GM18507 (cell line): ENCODE measurements around the gene RCOR1.
"Not testable (repeated sequence)": the region's sequence is repeated elsewhere in the genome, so short reads cannot be mapped to it uniquely, and the experiment has no call there.

ENCODE experiments used
- DNase-seq: peaks from one replicate; pipeline ENCODE4 v3.0.0; 2011; ENCODE audit warnings: low read depth; ENCODE audit not compliant: insufficient read length; ENCODE audit errors: extremely low spot score
- FAIRE-seq: peaks from 2 replicates; lab custom pipeline; 2011; peaks lifted over from hg19 to GRCh38; lab: Jason Lieb, UNC

Gene RCOR1

DNA sequence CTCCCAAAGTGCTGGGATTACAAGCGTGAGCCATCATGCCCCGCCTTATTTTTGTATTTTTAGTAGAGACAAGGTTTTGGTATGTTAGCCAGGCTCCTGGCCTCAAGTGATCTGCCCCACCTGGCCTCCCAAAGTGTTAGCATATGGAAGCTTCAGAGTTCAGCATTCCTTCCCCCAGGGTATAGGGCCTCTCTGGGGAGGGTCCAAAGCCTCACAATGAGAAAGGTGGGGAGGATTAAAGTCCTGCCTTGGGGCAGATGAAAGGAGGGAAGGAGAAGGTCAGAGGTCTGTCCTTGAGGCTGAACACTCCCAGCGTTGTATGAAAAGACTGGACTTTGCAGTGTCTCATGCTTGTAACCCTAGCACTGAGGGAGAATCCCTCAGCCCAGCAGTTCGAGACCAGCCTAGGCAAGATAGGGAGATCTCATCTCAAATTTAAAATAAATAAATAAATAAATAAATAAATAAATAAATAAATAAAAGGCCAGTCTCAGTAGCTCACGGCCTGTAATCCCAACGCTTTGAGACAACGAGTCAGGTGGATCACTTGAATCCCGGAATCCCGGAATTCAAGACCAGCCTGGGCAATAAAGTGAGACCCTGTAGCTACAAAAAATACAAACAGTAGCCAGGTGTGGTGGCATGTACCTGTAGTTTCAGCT, 22.0 kb upstream of the RCOR1 start:
- no peak for DNase-seq
- no peak for FAIRE-seq

DNA sequence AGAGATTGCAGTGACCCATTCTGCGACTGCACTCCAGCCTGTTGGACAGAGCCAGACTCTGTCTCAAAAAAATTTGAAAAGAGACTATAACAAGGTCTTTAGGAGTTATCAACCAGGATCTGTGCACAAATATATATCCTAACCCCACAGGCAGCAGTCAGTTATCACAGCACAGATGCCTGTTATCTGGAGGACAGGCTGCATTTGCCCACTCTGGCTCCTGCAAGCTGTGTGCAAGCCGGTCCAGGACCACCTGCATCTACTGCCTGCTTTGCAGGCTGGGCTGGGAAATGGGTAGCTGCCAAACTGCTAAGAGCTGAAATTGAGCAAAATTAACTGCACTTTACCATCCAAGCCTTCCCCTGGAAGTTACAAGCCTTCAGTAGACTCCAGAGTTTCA, 21.4 kb upstream of the RCOR1 start:
- DNase-seq (no peak), FAIRE-seq (no peak)

GRCh38 chr14:102571478-102572042, 20.9 kb upstream of the RCOR1 start:
- DNase-seq (no peak), FAIRE-seq (no peak)

GRCh38 chr14:102573161-102573560, 19.3 kb upstream of the RCOR1 start:
- FAIRE-seq = peak; percentile 24

GRCh38 chr14:102573591-102574046, 18.8 kb upstream of the RCOR1 start:
- FAIRE-seq = peak; percentile 54
- DNase-seq = no peak

More at GRCh38 chr14:102573161-102573560, 19.3 kb upstream of the RCOR1 start:
- not testable (repeated sequence) for DNase-seq

DNA sequence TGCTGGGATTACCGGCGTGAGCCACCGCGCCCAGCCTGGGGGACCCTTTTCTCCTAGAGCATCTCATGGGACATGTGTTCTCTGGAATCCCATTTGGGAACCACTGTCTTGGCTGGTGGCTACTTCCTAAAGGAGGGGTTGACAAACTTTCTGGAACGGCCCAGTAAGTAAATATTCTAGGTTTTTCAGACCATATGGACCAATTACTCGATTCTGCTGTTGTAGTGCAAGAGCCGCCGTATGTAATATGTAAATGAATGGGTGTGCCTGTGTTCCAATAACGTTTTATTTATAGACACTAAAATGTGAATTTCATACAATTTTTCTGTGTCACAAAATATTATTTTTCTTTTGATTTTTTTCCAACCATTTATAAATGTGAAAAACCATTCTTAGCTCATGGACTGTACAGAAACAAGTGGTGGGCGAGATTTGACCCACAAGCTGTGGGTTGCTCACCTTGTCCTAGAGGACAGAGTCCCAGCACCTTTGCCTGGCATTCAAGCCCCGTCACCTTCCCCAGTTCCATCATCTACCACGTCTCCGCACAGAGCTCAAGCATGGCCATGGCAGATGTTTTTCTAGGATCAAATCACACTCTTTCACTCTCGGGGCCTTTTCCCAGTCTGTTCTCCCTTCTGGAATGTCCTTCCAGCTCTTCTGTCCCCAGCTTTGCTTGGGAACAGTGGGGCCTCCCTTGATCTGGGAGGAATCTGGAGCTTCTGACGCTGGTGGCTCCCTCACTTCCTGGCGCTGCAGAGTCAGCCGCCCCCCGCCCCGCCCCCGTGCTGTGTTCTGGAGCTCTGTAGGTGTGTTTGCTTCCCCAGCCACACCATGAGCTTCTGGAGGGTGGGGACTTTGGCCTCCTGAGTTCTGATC, 17.9 kb upstream of the RCOR1 start:
- DNase-seq = no peak
- no peak for FAIRE-seq

DNA sequence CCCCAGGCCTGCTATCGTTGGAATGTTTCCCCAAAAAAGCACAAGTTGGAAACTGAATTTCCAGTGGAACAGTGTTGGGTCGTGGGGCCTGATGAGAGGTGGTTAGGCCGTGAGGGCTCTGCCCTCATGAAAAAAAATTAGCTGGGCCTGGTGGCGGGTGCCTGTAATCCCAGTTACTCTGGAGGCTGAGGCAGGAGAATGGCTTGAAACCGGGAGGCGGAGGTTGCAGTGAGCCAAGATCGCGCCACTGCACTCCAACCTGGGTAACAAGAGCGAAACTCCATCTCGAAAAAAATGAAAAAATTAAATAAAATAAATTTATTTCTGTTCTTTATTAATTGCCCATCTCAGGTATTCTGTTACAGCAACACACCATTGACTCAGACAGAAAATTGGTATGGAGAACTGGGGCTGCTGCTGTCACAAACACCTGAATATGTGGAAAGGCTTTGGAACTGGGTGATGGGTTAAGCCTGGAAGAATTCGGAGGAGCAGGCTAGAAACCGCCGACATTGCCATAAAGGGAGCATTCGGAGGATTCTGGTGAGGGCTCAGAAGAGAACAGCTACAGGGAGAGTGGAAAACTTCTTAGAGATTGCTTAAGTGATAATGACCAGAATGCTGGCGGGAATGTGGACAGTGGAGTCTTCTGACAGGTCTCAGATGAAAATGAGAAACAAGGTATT, 17.1 kb upstream of the RCOR1 start:
- DNase-seq = no peak
- no peak for FAIRE-seq

DNA sequence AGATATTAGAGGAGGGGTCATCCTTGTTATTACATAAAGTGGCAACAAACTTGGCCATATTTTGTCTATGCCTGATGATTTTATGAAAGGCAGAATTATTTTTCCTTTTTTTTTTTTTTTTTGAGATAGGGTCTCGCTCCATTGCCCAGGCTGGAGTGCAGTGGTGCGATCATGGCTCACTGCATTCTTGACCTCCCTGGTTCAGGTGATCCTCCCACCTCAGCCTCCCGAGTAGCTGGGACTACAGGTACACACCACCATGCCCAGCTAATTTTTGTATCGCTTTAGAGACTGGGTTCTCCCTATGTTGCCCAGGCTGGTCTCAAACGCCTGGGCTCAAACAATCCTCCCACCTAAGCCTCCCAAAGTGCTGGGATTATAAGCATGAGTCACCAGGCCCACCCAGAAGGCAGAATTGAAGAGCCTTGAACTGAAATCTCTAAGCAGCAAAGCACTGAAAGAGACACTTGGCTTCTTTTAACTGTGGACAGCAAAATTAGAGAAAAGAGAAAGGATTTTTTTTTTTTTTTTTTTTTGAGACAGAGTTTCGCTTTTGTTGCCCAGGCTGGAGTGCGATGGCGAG, 16.5 kb upstream of the RCOR1 start:
- not testable (repeated sequence) for FAIRE-seq, DNase-seq

DNA sequence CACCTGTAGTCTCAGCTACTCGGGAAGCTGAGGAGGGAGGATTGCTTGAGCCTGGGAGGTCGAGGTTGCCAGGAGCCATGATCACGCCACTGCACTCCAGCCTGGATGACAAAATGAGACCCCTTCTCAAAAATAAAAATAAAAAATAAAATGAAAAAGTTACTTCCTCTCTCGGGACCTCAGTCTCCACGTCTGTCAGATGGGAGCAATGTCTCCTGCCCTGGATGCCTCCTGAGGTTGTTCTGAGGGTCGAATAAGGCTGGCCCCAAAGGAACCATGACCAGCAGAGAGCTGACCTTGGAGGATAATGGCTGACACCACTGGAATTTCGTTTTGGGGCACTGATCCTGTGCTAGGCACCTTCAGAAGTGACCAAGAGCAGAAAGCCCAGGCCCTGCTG, 13.6 kb upstream of the RCOR1 start:
- FAIRE-seq (no peak), DNase-seq (no peak)

- no peak for DNase-seq
- no peak for FAIRE-seq
Measured at GRCh38 chr14:102579696-102580549, 12.5 kb upstream of the RCOR1 start.

DNA sequence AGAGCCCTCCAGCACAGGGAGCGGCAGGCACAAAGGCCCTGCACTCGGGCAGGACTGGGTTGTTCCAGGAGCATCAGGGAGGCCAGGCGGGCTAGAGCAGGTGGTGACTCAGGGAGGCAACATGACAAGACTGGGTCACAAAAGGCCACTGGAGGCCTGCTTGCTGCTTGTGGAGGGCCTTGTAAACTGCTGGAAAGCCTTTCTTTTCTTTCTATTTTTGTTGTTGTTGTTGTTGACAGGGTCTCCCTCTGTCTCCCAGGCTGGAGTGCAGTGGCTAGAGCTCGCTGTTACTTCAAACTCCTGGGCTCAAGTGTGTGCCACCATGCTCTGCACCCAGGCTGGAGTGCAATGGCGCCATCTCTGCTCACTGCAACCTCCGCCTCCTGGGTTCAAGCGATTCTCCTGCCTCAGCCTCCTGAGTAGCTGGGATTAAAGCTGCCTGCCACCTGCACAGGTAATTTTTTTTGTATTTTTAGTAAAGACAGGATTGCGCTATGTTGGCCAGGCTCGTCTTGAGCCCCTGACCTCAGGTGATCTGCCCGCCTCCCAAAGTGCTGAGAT, 11.8 kb upstream of the RCOR1 start:
- FAIRE-seq (no peak), DNase-seq (no peak)

GRCh38 chr14:102581193-102581592, 11.3 kb upstream of the RCOR1 start:
- FAIRE-seq (no peak), DNase-seq (no peak)

GRCh38 chr14:102583726-102584125, 8.7 kb upstream of the RCOR1 start:
- DNase-seq (no peak), FAIRE-seq (no peak)

- DNase-seq = no peak
Measured at GRCh38 chr14:102584871-102585869, 7.3 kb upstream of the RCOR1 start.

GRCh38 chr14:102586420-102587104, 5.9 kb upstream of the RCOR1 start:
- DNase-seq (no peak), FAIRE-seq (no peak)

More at GRCh38 chr14:102584871-102585869, 7.3 kb upstream of the RCOR1 start:
- no peak for FAIRE-seq

- DNase-seq (no peak), FAIRE-seq (no peak)
Measured at GRCh38 chr14:102588821-102589220, 3.6 kb upstream of the RCOR1 start.
